LNCaP clone FGC (cell line): ENCODE results near the gene NSUN5.
"Not testable (repeated sequence)": the region's sequence is repeated elsewhere in the genome, so short reads cannot be mapped to it uniquely, and the experiment has no call there.

ENCODE experiments used
- DNase-seq: peaks from one replicate; pipeline ENCODE4 v3.0.0-alpha.2; 2011; ENCODE audit warnings: low read depth
- H3K4me3 ChIP-seq: 2 replicates; pipeline ENCODE4 v1.5.1; 2011; ENCODE audit warnings: mild to moderate bottlenecking, low read depth, low read length, control low read depth
- CTCF ChIP-seq: IDR thresholded peaks from 2 replicates; pipeline ENCODE4 v1.5.1; 2012; ENCODE audit warnings: mild to moderate bottlenecking; ENCODE audit not compliant: control insufficient read depth, insufficient read depth; ENCODE audit errors: extremely low read depth

The NSUN5 gene

GRCh38 chr7:73308074-73308664, 457 bp downstream of the NSUN5 start:
- H3K4me3 ChIP-seq = peak overlapping the region; percentile 77
- no peak for DNase-seq
- no peak for TF ChIP-seq CTCF

GRCh38 chr7:73307436-73307835, 1.2 kb downstream of the NSUN5 start:
- no peak for DNase-seq
- TF ChIP-seq CTCF = no peak
- peak overlapping the region; percentile 77 for H3K4me3 ChIP-seq

- not testable (repeated sequence) for H3K4me3 ChIP-seq, DNase-seq
Measured at GRCh38 chr7:73304612-73305387, 3.8 kb downstream of the NSUN5 start.

- DNase-seq = no peak
- no peak for TF ChIP-seq CTCF
- H3K4me3 ChIP-seq = no peak overlapping the region
Measured at GRCh38 chr7:73304071-73304470, 4.6 kb downstream of the NSUN5 start.

- H3K4me3 ChIP-seq = no peak overlapping the region
- no peak for DNase-seq
- no peak for TF ChIP-seq CTCF
Measured at GRCh38 chr7:73303546-73303945, 5.1 kb downstream of the NSUN5 start.

- not testable (repeated sequence) for DNase-seq, H3K4me3 ChIP-seq
Measured at GRCh38 chr7:73302846-73303245, 5.8 kb downstream of the NSUN5 start.

- DNase-seq, H3K4me3 ChIP-seq: not testable (repeated sequence)
Measured at GRCh38 chr7:73301108-73301507, 7.5 kb downstream of the NSUN5 start.

GRCh38 chr7:73299812-73300211, 8.8 kb downstream of the NSUN5 start:
- H3K4me3 ChIP-seq, DNase-seq: not testable (repeated sequence)

GRCh38 chr7:73297706-73298105, 10.9 kb downstream of the NSUN5 start:
- not testable (repeated sequence) for H3K4me3 ChIP-seq, DNase-seq

- H3K4me3 ChIP-seq, DNase-seq: not testable (repeated sequence)
Measured at GRCh38 chr7:73297235-73297634, 11.4 kb downstream of the NSUN5 start.

- not testable (repeated sequence) for H3K4me3 ChIP-seq, DNase-seq
Measured at GRCh38 chr7:73277210-73277609, 31.4 kb downstream of the NSUN5 start.

GRCh38 chr7:73267813-73268212, 40.8 kb downstream of the NSUN5 start:
- H3K4me3 ChIP-seq, DNase-seq: not testable (repeated sequence)

GRCh38 chr7:73266719-73267368, 41.8 kb downstream of the NSUN5 start:
- H3K4me3 ChIP-seq, DNase-seq: not testable (repeated sequence)

GRCh38 chr7:73262416-73262815, 46.2 kb downstream of the NSUN5 start:
- not testable (repeated sequence) for DNase-seq, H3K4me3 ChIP-seq
